Esophagus mucosa (tissue), 1 donor: Measurements from ENCODE around the gene MED15. TPM values are rescaled to one million over a fixed set of nuclear protein-coding genes. Genes with fewer than 3 reads are reported as not detected.

Experiments used
- ATAC-seq: fragments of 200-7000 bp; cut with Tn5 transposase; one replicate; pipeline ENCODE4 v1.9.1; 2020
- total RNA-seq: library from RNA; stranded (reverse); gene quantifications from one replicate; pipeline ENCODE4 v1.2.4, GENCODE V29; 2023
- donor health status: DM: yes; HTN: yes; CAD: no.

MED15 gene
- total RNA-seq, 1 donor from 2014 or later = 51.7 TPM

DNA sequence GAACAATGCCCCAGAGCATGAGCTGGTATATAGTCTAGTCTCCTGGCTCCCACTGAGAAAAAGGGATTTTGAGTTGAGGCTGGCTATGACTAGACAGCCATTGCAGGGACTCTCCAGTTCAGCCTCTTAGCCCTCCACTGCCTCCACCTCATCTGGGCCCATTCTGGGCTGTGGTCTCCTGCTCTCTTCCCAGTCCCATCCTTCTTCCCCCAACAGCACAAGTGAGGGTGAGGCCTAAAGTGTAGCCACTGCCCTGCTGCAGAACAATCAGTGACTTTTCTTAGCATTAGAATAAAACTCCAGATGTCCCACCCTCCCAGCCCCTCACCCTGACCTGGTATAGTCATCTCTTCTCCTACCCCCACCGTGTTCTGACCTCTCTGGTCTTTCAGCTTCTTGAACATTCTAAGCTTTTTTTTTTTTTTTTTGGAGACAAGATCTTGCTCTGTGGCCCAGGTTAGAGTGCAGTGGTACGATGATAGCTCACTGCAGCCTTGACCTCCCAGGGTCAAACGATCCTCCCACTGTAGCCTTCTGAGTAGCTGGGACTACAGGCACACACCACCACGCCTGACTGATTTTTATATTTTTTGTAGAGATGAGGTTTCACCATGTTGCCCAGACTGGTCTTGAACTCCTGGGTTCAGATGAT lies 4.3 kb downstream of the MED15 start:
- no peak for ATAC-seq

DNA sequence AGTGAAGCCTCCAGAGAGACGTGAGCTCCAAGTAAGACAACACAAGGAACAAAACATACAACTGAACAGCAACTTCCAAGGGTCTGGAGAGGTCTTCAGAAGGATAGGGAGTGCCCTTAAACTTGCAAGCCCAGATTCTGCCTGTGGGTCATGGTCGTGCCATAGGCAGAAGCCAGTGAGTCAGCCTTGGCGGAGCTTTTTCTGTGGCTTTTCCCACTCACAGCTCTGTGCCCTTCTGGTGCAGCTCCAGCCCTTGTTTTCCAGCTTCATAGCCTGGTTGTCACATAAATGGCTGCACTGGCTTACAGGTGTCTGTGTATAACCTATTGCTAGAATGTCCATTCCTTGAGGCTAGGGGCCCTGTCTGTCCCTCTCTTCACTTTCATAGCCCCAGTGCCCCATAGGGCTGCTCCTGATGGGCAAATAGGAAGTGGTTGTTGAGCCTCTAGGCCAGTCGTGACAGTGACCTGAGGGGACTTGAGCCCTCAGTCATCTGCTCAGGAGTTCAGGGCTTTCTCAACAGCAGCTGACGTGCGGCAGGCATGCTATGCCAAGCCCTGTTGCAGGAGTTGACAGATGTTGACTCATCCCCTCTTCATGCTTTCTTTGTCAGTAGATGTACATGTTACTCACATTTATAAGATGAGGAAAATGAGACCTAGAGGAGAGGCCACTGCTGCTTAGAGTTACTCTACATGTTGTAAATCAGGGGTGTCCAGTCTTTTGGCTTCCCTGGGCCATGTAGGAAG lies 7.4 kb downstream of the MED15 start:
- peak; percentile 88 for ATAC-seq

DNA sequence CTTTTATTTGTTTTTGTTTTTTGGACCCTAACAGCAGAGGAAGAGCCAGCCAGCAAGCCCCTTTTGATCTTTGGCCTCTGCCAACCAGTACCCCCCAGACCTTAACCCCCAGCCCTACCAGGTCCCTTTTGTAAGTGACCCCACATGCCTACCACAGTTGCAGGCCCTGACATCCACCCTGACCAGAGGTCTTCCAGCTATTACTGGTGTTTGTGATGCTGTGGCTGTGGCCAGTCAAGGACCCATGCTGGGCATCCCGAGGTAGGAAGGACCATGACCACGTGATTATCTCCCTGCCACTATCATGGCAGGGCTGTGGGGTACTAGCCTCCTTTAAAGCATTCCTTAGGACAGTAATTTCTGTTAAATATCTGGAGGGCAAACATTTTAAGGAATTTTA lies 9.0 kb downstream of the MED15 start:
- no peak for ATAC-seq

DNA sequence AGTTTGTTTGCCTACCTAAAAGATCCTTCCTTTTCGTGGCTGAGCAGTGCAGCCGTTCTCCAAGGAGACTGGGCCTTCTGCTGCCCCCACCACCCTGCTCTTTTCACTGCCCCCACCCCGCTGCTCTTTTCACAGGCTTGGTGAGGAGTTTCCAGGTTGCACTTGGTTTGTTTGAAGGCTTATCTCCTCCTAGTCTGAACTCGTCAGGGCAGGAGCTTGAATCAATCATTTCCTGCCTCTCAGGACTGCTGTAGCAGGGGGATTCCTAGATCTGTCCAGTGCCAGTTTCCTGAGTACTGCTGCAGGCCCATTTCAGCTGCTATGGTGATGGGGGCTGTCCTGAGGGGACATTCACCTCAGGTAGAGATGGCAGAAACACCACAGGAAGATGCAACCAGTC lies 10.0 kb downstream of the MED15 start:
- peak; percentile 9 for ATAC-seq

DNA sequence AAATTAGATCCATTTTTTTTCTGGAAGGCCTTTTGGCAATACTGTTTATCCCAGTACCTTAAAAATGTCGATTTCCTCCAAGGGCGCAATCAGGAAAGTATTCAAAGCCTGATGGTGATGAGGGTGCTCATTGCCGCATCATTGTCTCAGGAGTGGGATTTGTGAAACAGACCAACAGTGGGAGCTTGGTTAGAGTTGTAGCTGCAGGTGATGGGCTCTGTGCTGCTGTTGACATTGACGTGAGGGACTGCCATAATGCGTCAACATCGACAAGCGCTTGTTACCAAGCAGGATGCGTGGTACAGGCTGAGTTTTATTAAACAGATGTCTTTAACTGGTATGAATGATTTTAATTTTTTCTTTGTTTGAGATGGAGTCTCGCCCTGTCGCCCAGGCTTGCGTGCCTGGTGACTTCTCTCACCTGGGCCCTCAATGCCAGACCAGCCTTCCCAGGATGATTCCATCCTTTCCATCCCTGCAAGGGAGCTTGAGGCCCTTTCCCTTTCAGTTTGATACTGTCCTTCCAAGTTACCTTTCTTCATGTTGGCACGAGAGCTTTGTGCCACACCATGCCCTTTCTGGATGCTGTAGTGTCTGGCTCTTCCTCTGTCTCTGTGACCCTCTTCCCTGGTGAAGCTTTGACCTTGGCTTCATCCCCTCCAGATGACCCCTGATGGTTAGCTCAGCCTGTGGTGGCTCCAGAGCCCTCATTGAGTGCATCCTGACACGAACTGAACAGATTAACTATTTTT lies 10.6 kb downstream of the MED15 start:
- ATAC-seq = no peak

DNA sequence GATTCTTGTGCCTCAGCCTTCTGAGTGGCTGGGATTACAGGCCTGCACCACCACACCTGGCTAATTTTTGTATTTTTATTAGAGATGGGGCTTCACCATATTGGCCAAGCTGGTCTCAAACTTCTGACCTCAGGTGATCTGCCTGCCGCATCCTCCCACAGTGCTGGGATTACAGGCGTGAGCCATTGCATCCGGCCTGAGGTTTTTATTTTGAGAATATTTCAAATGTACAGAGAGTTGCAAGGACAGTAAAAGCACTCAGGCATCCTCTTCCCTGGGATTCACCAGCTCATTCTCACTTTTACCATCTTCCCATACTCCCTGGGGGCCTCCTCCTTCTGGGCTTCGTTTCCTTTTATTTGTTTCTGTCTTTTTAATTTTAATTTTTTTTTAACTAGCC lies 12.1 kb downstream of the MED15 start:
- no peak for ATAC-seq

DNA sequence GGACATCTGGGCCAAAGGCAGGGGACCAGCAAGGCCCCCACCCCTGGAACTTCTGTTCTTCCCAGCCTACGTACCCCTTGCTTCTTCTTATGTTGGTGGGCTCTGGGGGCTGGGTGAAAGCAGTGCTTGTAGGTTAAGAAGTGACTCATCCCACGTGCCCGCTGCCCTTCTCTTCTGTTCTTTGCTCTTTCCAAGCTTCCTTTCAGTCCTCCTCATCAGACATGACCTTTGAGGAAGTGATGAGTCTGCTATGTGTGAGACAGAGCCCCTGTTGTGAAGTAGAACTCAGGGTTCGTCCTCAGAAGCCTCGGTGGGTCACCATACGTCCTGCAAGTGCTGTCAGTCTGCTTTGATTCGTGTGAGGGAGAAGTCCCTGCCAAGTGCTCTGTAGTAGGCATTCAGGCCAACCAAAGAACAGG lies 12.7 kb downstream of the MED15 start:
- no peak for ATAC-seq

DNA sequence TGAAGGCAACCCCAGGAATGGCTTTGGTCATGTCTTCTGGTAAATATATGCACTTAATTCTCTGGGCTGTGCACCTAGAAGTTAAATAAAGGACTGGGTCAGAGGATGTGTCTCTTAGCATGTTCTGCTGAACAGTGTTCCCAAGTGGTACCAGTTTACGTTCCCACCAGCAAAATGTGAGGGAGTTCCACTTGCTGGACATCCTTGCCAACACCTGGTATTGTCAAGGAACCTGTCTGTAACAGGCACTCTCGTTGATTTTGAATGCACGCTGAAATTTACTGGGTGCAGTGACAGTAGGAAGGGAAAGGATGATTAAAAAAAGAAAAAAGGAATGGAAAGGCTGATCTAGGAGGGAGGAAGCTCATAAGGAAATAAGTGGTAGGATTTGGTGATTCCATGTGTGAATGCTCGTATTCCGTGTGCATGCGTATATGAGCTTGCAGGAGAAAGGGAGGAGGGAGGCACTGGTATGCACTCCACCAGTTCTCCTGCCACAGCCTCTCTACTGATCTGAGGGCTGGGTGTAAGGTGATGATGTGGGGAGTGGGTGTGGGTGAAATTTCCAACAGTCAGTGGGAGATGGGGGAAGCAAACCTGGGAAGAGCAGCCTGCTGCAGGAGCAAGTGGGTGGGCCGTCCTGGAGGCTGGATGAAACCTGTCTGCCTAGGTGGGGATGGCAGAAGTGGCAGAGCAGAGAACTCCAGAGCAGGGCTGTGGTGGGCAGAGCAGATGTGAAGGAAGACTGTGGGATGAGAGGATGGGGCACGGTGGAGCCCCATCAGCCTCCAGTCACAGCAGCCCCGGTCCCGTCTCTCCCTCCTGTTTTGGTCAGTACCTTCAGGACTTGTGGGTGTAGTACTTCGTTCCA lies 15.0 kb downstream of the MED15 start:
- no peak for ATAC-seq

DNA sequence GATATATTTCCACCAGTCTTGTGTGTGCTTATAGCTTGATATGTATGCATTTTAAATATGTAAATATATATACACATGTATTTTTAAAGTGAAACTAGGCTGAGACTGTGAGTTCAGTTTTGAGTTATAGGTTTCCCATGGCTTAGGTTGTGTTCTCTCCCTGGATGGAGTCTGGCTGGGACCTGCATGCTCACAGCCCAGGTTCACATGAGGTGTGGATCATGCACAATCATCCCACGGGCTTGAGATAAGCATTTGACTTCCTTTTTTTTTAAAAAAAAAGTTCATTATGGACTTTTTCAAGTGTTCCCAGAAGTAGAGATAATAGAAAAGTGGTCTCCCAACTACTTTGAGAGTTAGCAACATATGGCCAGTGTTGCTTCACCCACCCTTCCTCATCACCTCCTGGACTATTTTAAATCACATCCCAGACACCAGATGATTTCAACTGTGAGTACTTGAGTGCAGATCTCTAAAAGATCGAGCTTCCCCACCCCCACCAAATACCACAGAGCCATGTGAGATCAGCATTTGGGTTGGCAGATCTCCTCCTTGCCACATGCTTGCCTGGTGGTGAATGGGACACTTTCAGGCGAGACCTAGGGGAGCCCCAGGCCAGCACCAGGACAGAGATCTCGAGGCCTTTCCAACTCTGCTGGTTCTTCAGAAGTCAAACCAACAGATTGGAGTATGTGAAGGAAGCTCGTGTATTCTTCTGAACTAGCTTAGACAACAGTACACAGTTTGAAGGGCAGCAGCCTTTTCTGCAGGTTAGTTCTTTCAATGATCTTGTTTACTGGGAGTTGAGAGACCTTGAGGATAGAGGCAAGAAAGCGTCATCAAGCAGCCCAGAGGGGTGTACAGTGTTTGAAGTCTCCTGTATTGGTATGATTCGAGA lies 15.9 kb downstream of the MED15 start:
- ATAC-seq = no peak

DNA sequence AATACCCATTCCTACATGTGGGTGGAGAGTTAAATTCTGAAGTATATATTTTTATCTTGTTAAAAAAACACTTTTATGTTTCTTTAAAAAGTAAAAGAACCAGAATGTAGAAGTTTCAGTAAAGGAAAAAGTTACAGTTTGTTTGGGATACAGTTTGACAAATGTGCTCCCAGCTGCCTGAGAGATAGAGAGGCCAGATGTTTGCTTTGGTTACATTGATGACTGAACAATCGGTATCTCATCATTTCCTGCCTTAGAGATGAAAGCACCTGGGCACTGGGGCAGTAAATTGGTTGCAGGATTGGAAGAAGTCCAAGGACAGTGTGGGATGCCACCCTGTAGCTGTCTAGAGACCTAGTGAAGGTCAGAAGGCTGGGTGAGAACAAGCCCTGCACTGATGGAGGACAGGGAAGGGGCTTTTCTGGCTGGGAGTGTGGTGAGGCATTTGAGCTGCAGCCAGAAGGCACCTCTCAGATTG lies 16.6 kb downstream of the MED15 start:
- ATAC-seq = no peak

DNA sequence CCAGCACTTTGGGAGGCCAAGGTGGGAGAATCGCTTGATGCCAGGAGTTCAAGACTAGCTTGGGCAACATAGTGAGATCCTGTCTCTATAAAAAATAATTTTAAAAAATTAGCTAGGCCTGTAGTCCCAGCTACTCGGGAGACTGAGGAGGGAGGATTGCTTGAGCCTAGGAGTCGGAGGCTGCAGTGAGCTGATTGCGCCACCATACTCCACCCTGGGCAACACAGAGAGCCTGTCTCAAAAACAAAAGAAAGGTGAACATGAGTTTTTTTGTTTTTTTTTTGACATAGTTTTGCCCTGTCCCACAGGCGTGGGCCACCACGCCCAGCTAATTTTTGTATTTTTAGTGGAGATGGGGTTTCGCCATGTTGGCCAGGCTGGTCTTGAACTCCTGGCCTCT lies 17.6 kb downstream of the MED15 start:
- ATAC-seq = no peak

DNA sequence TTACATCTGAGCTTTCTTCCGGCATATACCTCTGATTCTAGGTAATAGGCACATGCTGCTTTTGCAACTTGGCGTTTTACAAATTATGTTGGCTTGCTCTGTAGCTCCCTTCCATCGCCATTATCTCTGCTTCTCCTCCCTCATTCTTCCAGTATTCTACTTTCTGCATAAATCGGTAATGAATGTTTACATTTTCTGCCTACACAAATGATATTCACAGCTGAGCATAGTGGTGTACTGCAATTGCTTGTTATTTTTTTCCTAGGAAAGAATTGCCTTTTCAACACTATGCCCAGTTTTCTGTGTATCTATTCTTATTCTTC lies 18.9 kb downstream of the MED15 start:
- no peak for ATAC-seq

DNA sequence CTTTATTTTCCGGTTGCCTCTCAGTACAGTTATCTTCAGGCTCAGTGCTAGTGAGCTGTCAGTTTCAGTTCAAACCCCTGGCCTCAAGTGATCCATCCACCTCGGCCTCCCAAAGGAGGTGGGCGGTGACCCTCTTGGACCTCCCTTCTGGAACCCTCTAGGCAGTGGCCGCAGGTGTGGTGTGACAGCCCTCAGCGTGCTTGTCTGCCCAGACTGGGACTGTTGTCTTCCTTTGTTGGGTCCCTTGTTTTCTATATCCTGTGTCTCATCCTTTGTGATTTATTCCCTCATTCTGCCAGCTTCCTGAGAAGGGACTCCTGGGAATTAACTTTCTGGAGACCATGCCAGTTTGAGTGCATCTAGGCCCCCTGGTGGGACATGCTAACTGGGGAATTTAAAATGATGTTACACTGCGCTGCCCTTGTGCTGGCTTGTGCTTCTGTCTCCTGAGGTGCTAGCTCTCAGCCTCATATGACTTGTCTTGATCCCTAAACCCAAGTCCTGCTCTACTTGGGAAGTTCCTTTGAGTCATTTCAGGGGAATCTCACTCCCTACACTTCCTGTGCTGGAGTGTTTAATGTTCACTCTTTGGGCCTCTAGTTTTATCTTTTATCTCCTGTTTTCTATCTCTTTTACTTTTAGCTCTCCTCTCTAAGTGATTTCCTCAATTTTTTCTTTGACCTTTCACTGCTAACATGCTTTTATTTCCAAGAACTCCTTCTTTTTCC lies 19.4 kb downstream of the MED15 start:
- no peak for ATAC-seq

DNA sequence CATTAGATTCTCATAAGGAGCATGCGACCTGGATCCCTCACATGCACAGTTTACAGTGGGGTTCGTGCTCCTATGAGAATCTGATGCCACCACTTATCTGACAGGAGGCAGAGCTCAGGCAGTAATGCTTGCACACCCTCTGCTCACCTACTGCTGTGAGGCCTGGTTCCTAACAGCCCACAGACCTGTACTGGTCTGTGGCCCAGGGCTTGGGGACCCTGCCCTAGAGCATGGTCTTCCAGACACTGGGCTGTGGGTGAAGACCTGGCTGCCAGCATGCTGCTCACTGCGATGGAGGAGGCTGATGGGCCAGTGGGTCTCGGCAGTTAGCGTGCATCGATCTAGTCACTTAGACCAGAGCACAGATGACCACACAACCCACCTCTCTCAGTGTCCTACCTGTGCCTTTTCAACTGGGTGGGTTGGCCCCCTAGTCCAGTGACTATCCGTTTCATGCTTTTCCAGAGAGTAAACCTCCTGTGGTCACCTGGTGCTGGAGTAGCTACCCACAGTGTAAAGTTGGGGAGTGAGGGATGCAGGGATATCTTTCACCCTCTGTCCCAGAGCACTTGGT lies 21.1 kb downstream of the MED15 start:
- no peak for ATAC-seq

DNA sequence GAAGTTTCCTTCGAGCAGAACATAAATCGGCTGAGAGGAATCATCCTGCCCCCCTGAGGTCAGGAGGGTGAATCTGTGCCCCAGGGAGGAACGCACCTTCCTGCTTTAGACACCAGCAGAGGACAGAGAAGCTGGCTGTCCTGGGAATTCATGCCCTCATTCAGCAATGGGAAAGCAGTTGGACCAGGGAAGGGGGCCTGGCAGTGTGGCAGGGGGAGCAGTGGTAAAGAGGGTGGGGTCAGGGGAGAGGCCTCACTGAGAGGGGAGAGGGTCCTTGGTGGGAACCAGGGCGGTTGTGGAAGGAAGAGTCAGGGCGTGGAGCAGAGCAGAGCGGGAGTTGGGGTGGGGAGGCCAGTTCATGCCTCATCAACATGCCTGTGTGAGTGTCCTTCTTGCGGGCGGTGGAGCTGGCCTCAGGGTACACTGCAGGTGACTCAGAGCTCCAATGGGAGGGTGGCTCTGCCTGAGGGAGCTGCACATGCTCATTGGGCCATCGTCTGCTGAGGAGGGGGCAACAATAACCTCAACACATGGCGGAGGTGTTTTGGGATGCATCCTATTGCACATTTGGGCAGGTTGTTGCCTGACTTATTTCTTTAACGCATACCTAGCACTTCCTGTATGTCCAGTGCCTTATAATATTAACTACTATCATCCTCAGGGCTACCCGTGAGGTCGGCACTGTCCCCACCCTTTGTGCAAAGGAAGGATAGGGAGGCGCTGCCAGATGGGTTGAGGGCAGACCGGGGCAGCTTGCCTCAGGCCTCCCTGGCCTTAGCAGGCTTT lies 23.2 kb downstream of the MED15 start:
- peak; percentile 89 for ATAC-seq

DNA sequence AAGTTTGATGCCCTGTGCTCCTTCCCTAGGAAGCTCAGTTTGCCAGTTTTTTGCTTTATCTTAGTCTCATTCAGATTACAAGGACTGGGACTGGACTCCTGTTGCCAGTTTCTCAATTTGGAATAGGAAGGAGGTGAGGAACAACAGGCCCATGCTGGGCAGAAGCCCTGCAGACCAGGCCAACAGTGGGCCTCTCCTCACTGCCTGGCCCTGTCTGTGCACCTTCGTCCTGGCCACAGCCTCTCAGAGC lies 23.7 kb downstream of the MED15 start:
- no peak for ATAC-seq

DNA sequence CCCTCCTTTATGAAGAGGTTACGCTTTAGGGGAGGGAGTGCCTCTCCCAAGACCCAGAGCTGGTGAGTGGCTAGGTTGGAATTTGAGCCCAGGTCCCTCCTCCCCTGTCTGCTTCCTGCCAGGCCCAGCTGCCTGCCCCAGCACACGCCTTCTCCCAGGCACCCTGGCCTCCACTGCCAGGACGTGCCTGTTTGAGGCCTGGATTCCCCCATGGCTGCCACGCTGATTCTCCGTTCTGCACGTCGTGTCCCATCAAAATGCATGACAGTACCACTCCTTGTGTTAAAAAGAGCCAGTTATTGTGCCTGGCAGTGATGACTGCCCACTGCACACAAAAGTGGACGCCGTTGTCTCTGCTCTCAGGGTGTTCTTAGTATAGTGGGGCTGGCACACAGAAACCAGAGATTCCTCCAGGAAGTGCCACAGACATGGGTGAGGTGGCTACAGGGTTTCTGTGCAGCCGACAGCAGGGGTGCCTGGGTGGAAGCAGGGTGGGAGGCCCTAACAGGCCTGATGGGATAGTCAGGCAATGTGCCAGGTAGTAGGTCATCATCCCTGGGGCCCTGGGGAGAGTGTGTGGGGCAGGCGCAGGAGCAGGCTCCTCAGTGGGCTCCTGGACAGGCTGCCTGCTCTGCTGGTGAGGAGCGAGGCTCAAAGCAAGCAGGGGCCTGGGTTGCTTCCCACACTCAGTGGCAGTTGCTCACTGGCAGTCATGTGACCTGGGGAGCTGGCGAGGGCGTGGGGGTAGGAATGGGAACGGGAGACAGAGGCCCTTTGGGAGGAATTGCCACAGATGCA lies 24.2 kb downstream of the MED15 start:
- ATAC-seq = peak; percentile 90

DNA sequence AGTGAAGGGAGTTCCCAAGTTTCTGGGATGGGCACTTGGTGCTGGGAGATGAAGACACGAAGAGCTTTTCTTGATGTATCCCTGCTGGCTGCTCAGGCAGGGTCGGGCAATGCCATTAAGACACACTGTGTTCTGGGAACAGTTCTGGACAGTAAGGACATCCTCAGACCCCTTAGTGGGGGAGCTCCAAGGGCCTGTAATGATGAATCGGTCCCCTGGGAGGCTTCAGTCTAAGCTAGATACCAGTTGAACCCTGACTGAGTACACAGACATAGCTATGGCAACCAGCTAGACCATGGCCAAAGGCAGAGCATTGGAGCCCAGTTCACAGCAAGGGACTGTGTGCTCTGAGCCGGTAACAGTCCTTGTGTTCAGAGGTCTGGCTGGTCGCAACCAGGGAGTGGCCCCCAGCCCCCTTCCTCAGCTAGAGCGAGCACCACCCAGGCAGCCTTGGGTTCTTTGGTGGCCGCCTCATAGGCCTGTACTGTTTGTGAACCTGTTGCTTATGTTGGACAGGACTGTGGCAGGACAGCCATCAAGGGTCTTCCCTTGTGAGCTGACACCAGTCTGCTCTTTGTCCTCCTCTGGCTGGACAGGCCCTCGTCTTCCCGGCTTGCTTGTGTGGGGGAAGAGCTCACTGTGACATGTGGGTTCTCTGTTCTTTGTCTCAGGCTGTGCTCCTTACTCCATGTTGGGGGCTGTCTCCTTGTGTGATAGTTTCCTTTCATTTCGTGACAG lies 25.0 kb downstream of the MED15 start:
- no peak for ATAC-seq
